HG03280 (cell line): ENCODE measurements around the gene PAX8.

Experiments
- ATAC-seq: cut with Tn5 transposase; IDR thresholded peaks from one replicate; pipeline ENCODE4 v1.9.1; 2021; ENCODE audit warnings: mild to moderate bottlenecking, moderate library complexity; ENCODE audit not compliant: unreplicated experiment

PAX8 gene

DNA sequence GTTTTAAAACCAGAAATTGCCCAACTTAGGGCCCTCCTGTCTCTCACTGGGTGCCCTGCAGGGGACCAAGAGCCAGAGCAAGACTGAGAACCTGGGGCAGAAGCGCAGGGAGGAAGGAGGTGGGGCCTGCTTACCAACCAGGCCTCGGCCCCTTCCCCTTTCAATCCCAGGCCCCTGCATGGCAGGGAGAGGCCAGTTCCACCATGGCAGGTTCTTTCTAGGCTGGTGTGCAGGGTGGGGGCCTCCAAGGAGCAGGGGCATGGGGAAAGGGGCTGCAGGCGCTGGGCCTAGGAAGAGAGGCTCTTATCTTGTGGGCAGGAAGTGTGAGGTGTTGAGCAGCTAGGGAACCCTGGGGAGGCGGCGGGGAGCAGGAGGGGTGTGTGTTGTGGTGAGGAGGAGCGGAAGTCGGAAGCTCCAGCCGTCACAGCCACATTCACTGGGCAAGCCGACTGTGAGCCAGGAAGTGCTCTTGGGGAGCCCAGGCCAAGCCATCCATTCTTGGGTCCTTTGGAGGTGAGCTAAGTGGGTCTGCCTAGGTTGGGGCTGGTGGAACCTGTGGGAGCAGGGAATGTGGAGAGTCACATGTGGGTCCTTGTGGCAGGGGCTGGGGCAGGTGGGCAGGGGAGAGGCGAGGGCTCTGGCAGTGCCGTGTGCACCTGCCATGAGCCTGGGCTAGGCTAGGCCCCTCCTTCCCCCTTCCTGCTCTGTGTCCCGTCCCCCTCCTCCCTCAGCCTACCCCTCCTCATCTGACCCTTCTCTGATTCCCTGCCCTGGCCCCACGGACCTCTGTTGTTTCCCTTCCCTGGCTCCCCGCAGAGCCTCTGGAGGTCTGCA is 105.0 kb downstream of the PAX8 start, which contains the start of gene PSD4:
Gene PSD4 (plus strand): TSS at position 430 of the 834 bp plus-strand sequence. CDS start 8,486 bp downstream, outside the sequence.
- ATAC-seq = peak; percentile 83

DNA sequence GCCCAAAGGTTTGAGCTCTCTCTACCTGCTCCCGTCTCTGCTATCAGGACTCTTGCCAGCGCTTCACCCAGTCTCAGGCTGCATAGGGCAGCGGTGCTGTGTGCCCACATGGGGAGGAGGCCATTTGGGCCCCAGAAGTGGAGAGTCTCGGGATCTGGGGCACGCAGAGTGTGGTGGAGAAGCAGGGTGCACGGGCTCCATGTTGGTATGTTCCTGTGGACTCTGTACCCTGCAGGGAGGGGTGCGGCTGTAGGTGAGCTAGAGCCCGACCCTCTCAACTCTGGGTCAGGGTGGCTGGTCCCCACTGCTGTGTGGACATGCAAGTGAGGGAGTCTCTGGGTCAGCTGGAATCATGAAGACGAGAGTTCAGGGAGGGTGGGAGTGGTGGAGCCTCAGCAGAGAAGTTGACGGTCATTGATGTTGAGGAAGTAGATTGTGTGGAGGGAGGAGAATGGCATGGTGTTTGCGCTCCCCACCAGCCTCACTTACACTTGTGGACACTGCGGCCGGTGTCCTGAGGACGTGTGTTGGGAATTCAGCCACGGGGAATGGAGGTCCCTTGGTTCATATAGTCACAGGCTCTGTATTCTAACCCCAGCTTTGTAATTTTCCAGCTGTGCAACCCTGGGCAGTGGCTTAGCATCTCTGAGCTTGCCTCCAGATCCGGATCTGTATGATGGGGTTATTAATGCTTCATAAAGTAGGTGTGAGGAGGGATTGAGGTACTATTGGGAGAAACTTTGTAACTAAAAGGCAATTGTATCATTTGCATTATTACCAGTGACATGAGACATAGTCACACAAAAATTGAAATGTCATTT is 105.8 kb downstream of the PAX8 start:
- ATAC-seq = no peak

DNA sequence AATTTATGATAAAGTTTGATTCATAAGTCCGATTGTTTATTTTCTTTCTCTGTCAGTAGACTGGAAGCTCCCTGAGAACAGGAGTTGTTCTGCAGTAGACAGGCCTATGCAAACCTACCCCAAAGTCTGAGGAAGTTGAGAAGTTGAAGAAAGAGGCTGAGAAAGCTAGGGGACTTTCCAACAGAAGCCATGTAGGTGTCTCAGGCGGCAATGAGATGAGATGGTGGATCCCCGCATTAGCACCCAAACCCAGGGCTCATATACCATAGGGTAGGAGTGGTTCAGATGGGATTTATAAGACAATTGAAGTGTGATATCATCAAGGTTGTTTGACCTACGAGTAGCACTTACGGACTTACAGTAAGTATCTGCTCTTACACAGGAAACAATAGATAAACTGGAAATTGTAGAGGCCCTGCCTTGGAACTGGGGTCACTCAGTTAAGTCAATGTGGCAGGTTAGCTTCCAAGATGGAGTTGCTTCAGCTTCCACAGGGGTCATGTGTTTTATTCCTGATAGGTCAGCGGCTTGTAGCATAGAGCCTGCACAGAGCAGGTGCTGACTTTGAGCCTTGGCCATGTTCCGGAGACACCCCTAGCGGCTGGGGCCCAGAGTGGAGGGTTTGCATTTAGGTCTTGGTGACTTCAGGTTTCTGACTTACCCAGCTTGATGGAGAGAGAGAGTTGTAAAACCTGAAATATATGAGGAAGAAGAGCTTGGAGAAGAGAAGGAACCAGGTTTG is 107.2 kb downstream of the PAX8 start:
- no peak for ATAC-seq

DNA sequence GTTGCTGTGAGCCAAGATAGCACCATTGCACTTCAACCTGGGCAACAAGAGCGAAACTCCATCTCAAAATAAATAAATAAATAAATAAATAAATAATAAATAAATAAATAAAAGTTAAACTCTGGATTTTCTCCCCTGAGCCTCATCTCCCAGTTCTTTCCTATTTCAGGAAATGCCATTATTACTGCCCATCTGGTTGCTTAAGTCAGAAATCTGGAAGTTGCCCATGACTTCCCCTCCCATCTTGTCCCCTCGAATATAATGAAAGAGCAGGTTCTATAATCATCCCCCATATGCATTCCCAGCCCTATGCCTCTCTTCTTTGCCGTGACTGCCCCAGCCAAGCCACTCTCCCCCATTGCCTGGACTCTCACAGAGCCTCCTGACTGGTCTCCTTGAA is 109.1 kb downstream of the PAX8 start:
- no peak for ATAC-seq

DNA sequence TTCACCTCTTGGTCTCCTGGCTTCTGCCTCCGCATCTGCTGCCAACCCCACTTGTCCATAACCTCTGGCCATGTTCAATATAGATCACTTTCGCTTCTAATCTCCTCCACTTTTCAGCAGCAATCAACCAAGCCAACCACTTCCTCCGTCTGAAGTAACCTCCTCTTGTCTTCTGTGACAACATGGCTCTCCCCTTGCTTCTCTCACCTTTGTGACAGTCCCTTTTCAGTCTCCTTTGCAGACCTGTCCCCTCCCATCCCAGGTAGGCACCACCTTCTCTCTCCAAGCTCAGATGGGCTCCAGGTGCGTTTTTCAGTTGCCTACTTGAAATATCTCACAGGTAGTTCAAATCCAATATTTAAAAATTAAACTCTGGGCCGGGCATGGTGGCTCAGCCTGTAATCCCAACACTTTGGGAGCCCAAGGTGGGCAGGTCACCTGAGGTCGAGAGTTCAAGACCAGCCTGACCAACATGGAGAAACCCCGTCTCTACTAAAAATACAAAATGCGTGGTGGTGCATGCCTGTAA is 109.7 kb downstream of the PAX8 start:
- no peak for ATAC-seq

DNA sequence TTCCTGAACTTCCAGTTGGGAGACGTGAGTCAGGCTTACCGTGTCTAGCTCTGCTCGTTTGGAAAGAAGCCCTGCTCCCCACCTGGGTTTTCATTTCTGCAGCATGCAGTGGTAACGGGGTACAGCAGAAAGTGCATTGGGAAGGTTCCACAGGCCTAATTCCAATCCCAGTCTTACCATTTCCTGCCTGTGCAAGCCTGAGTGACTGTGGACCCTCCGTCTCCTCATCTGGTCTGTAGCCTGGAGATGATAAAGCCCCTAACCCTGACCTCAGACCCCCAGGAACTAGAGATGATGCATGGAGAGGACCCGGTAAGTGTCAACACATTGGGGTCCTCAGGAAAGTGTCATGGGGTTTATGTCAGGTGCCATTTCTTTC is 110.8 kb downstream of the PAX8 start:
- no peak for ATAC-seq

DNA sequence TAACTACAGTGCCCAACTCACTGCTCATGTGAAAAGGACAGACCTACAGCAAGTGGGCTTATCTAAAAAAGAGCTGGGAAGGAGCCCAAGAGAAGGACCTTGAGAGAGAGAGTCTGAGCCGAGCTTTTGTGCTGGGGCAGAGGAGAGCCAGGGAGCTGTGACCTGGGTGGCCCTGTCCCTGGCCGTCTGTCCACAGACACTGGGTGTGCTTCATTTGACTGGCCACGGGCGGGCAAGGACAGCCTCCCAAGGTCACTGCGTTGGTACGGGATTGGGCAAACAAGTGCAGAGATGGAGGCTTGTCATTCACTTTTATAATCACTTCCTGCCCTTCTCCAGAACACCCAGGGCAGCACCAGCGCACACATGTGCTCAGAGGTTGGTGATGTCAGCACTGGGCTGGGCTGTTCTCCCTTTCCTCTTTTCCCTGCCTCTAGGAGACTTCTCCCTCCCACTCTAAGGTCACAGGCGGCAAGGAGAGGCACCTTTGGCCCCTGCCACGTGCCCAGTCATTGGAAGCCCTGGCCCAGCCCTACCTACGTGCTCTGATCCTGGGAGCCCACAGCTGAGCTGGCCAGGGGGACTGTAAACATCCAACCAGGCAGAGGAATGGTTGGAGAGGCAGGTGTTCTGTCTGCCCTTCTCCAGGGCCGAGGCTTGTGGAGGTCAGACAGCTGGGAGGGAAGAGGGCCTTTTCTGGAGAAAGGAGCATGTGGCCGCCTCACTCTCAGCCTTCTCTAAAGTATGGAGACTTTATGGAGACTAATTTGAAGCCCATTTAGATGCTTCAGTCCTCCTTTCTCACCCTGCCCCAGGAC is 111.4 kb downstream of the PAX8 start:
- ATAC-seq = no peak

DNA sequence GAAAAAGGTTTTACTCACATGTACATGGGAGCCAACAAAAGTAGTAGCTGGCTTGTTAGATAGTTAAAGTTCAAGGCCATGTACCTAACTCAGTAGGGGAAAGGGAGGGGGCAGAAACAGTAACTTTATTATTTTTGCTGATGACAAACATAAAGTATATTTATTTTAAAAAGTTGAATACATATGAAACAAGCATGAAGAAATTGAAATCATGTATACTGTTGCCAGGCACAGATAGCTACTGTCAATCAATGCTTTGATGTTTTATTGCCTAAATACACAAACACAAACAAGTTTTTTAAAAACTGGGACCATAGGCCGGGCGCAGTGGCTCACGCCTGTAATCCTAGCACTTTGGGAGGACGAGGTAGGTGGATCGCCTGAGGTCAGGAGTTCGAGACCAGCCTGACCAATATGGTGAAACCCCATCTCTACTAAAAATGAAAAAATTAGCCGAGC is 112.5 kb downstream of the PAX8 start:
- ATAC-seq = no peak
